K562 (cell line): ENCODE data around the gene SLC4A2. TPM values are rescaled to one million over a fixed set of nuclear protein-coding genes. Genes with fewer than 3 reads are reported as not detected.

Source experiments
- HIVEP1 ChIP-seq: fragments of 250-450 bp; sonication (Bioruptor Pico); IDR thresholded peaks from 2 replicates; pipeline ENCODE4 v1.4.0; 2020; ENCODE audit warnings: mild to moderate bottlenecking
- KLF1 ChIP-seq: fragments of 450-650 bp; IDR thresholded peaks from 2 replicates; pipeline ENCODE4 v1.6.1; 2016; ENCODE audit warnings: missing genetic modification characterization, missing compliant biosample characterization
- KLF10 ChIP-seq: fragments of 250-450 bp; sonication (Bioruptor Pico); IDR thresholded peaks from 2 replicates; pipeline ENCODE4 v1.6.1; 2021; ENCODE audit warnings: matching md5 sums
- MEF2D ChIP-seq: conservative IDR thresholded peaks from 2 replicates; pipeline ENCODE4 v1.6.1; 2016; ENCODE audit warnings: low read depth, missing genetic modification characterization, missing compliant biosample characterization
- NCOA2 ChIP-seq, 2 experiments: fragments of 450-650 bp; IDR thresholded peaks; 2 replicates each; pipeline ENCODE4 v1.6.1; 2018; ENCODE audit warnings: mild to moderate bottlenecking in 2 of 2, moderate library complexity in 1 of 2; ENCODE audit not compliant: partially characterized antibody in 2 of 2
- SPI1 ChIP-seq: IDR thresholded peaks from 2 replicates; pipeline ENCODE4 v1.6.1; 2011; ENCODE audit warnings: low read depth, low read length, control low read depth, borderline replicate concordance
- ZNF232 ChIP-seq: sonication (generic); formaldehyde crosslinking; IDR thresholded peaks from 2 replicates; pipeline ENCODE4 v1.8.0; 2022; ENCODE audit warnings: mild to moderate bottlenecking, missing genetic modification reagents
- ZNF408 ChIP-seq: fragments of 250-450 bp; sonication (Bioruptor Pico); IDR thresholded peaks from 2 replicates; pipeline ENCODE4 v1.4.0; 2020; ENCODE audit warnings: low read depth, mild to moderate bottlenecking, moderate library complexity
- polyA plus RNA-seq, 8 experiments: library from polyadenylated mRNA; depleted of rRNA in 4 of 8; stranded (reverse) in 5 of 8; unstranded in 3 of 8; fragments of >200 nt; fragmentation: Nextera tagmentation in 2 of 8; fragmentation: Illumina TruSeq in 1 of 8; extraction: Ambion mirVana in 2 of 8; extraction: Trizol in 1 of 8; gene quantifications; 2 replicates each; pipeline versions ENCODE4 v1.2.1 to v1.2.3, GENCODE V29; 2011 to 2014; ENCODE audit warnings: inconsistent platforms in 1 of 8, missing spikeins in 1 of 8
- total RNA-seq, 7 experiments: library from RNA; depleted of rRNA in 6 of 7; stranded (reverse); fragments of >200 nt in 6 of 7; fragmentation: Illumina TruSeq in 2 of 7; extraction: Trizol in 2 of 7; gene quantifications; 2 replicates each; pipeline versions ENCODE4 v1.2.1 to v1.2.3, GENCODE V29; 2011 to 2021; ENCODE audit warnings: low replicate concordance in 1 of 7
- TF ChIP-seq, protein P1 (sequence below): fragments of 450-650 bp; formaldehyde crosslinking; conservative IDR thresholded peaks from 2 replicates; pipeline ENCODE4 v1.4.0; 2022; ENCODE audit warnings: mild to moderate bottlenecking, missing genetic modification characterization
- TF ChIP-seq, protein P2 (sequence below): fragments of 250-450 bp; sonication (Bioruptor Pico); IDR thresholded peaks from 2 replicates; pipeline ENCODE4 v1.5.1; 2021; ENCODE audit warnings: mild to moderate bottlenecking
- TF ChIP-seq, protein P3 (sequence below): fragments of 450-650 bp; IDR thresholded peaks from 2 replicates; pipeline ENCODE4 v1.6.1; 2016; ENCODE audit warnings: antibody characterized with exemption
- TF ChIP-seq, protein P4 (sequence below), 2 experiments: fragments of 450-650 bp; IDR thresholded peaks; 2 replicates each; pipeline ENCODE4 v1.6.1; 2016; ENCODE audit warnings: mild to moderate bottlenecking in 2 of 2, borderline replicate concordance in 1 of 2, low read depth in 1 of 2, moderate library complexity in 1 of 2

The SLC4A2 gene
- total and polyA plus RNA-seq, 9 of the 15 experiments (the other 6 are each of a cell fraction or from before 2014, with no cell fraction given) = 11.4 to 375 (median 130) TPM

- TF ChIP-seq, protein P1, sequence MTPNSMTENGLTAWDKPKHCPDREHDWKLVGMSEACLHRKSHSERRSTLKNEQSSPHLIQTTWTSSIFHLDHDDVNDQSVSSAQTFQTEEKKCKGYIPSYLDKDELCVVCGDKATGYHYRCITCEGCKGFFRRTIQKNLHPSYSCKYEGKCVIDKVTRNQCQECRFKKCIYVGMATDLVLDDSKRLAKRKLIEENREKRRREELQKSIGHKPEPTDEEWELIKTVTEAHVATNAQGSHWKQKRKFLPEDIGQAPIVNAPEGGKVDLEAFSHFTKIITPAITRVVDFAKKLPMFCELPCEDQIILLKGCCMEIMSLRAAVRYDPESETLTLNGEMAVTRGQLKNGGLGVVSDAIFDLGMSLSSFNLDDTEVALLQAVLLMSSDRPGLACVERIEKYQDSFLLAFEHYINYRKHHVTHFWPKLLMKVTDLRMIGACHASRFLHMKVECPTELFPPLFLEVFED (CRISPR knock-in tag) = no peak
- no peak for TF ChIP-seq NCOA2 (IDR thresholded peaks at IDR 0.05; ENCODE audit: partially characterized antibody in 2 of 2)
- TF ChIP-seq SPI1 = no peak
- TF ChIP-seq, protein P2, sequence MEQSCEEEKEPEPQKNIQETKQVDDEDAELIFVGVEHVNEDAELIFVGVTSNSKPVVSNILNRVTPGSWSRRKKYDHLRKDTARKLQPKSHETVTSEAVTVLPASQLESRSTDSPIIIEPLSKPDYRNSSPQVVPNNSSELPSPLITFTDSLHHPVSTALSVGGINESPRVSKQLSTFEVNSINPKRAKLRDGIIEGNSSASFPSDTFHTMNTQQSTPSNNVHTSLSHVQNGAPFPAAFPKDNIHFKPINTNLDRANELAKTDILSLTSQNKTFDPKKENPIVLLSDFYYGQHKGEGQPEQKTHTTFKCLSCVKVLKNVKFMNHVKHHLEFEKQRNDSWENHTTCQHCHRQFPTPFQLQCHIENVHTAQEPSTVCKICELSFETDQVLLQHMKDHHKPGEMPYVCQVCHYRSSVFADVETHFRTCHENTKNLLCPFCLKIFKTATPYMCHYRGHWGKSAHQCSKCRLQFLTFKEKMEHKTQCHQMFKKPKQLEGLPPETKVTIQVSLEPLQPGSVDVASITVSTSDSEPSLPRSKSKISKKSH (CRISPR knock-in tag) = no peak
- TF ChIP-seq, protein P3, sequence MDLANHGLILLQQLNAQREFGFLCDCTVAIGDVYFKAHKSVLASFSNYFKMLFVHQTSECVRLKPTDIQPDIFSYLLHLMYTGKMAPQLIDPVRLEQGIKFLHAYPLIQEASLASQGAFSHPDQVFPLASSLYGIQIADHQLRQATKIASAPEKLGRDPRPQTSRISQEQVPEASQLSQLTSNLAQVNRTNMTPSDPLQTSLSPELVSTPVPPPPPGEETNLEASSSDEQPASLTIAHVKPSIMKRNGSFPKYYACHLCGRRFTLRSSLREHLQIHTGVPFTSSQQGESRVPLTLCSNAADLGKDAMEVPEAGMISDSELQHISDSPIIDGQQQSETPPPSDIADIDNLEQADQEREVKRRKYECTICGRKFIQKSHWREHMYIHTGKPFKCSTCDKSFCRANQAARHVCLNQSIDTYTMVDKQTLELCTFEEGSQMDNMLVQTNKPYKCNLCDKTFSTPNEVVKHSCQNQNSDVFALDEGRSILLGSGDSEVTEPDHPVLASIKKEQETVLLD = peak; percentile 52; the same call in 1 of the 2 replicates
- TF ChIP-seq KLF10 (CRISPR knock-in tag) = no peak
- no peak for TF ChIP-seq ZNF232 (CRISPR knock-in tag)
- TF ChIP-seq KLF1 (tag) = no peak
- no peak; the same call in 1 of the 2 replicates for TF ChIP-seq HIVEP1 (CRISPR knock-in tag)
- TF ChIP-seq ZNF408 (CRISPR knock-in tag) = no peak
- no peak for TF ChIP-seq MEF2D (tag)
- TF ChIP-seq, protein P4, sequence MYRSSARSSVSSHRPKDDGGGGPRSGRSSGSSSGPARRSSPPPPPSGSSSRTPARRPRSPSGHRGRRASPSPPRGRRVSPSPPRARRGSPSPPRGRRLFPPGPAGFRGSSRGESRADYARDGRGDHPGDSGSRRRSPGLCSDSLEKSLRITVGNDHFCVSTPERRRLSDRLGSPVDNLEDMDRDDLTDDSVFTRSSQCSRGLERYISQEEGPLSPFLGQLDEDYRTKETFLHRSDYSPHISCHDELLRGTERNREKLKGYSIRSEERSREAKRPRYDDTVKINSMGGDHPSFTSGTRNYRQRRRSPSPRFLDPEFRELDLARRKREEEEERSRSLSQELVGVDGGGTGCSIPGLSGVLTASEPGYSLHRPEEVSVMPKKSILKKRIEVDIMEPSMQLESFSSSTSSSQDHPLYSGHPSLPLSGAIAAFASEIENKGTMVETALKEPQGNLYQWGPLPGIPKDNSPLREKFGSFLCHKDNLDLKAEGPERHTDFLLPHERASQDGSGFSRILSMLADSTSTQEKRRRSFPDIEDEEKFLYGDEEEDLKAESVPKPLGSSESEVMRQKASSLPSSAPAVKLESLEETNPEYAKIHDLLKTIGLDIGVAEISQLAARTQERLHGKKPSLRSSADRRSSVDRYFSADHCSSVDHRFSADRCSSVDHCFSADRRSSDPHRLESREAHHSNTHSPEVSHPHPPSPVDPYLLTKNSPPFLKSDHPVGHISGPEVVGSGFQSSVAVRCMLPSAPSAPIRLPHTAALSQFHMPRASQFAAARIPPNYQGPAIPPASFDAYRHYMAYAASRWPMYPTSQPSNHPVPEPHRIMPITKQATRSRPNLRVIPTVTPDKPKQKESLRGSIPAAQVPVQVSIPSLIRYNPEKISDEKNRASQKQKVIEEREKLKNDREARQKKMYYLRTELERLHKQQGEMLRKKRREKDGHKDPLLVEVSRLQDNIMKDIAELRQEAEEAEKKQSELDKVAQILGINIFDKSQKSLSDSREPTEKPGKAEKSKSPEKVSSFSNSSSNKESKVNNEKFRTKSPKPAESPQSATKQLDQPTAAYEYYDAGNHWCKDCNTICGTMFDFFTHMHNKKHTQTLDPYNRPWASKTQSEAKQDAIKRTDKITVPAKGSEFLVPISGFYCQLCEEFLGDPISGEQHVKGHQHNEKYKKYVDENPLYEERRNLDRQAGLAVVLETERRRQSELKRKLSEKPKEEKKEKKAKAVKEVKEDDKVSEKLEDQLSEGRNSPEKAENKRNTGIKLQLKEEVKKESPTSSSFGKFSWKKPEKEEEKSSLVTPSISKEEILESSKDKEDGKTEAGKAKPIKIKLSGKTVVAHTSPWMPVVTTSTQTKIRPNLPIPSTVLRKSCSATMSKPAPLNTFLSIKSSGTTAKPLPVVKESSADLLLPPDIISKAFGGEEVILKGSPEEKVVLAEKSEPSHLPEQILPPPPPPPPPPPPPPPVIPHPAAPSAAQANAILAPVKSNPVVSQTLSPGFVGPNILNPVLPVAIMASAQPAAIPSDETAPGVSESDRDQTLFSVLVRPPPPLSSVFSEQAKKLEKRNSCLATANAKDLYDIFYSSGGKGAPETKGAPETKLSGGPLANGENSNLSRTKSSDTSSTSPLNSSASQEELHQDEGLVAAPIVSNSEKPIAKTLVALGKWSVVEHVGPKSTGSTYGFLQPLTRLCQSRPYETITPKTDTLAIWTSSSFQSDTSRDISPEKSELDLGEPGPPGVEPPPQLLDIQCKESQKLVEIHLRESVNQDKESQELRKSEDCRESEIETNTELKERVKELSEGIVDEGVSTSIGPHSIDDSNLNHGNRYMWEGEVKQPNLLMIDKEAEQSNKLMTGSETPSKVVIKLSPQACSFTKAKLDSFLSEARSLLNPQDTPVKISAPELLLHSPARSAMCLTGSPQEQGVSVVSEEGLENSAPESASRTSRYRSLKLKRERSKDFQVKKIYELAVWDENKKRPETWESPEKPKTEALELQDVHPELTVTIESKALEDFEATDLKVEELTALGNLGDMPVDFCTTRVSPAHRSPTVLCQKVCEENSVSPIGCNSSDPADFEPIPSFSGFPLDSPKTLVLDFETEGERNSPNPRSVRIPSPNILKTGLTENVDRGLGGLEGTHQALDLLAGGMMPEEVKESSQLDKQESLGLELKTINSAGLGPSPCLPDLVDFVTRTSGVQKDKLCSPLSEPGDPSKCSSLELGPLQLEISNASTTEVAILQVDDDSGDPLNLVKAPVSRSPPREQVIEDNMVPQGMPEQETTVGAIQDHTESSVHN (IDR thresholded peaks at IDR 0.05; ENCODE audit: borderline replicate concordance in 1 of 2, low read depth in 1 of 2) = no peak
These were observed 28.0 kb downstream of the SLC4A2 start (continued) for GRCh38 chr7:151087245-151088018.
